HepG2 (cell line): ENCODE results near the gene GUCA1A. TPM values are rescaled to one million over a fixed set of nuclear protein-coding genes. Genes with fewer than 3 reads are reported as not detected.

Source experiments
- EP300 ChIP-seq, 3 experiments: sonication (generic) in 1 of 3; formaldehyde crosslinking in 1 of 3; IDR thresholded peaks; 2 replicates each; pipeline versions ENCODE4 v1.5.1 to v1.6.1; 2011 to 2020; ENCODE audit warnings: low read depth in 2 of 3, low read length in 2 of 3, borderline replicate concordance in 1 of 3, improper control_type of control experiment in 1 of 3, mild to moderate bottlenecking in 1 of 3, missing genetic modification reagents in 1 of 3, moderate library complexity in 1 of 3
- FLYWCH1 ChIP-seq: sonication (generic); formaldehyde crosslinking; IDR thresholded peaks from 2 replicates; pipeline ENCODE4 v1.8.1; 2023; ENCODE audit warnings: mild to moderate bottlenecking, missing genetic modification reagents
- FOXP1 ChIP-seq, 2 experiments: fragments of 450-650 bp in 1 of 2; IDR thresholded peaks; 2 replicates each; pipeline ENCODE4 v1.6.1; 2017 to 2018; ENCODE audit warnings: antibody characterized with exemption in 1 of 2
- GABPB1 ChIP-seq: IDR thresholded peaks from 2 replicates; pipeline ENCODE4 v1.6.1; 2016; ENCODE audit warnings: mild to moderate bottlenecking, missing genetic modification reagents, moderate library complexity, missing compliant biosample characterization
- HNRNPH1 ChIP-seq: fragments of 200-400 bp; formaldehyde crosslinking; optimal IDR thresholded peaks from 2 replicates; pipeline ENCODE3; 2017; ENCODE audit warnings: mild to moderate bottlenecking, low read depth, low read length
- MBNL3 ChIP-seq: fragments of 250-450 bp; sonication (Bioruptor Pico); conservative IDR thresholded peaks from 2 replicates; pipeline ENCODE4 v1.8.0; 2022; ENCODE audit warnings: mild to moderate bottlenecking, inconsistent platforms
- MED13 ChIP-seq: sonication (generic); formaldehyde crosslinking; IDR thresholded peaks from 2 replicates; pipeline ENCODE4 v1.5.0; 2020; ENCODE audit warnings: missing genetic modification reagents
- MLLT10 ChIP-seq: sonication (generic); formaldehyde crosslinking; IDR thresholded peaks from 2 replicates; pipeline ENCODE4 v1.4.0; 2020; ENCODE audit warnings: missing genetic modification reagents
- NR3C1 ChIP-seq: sonication (generic); formaldehyde crosslinking; IDR thresholded peaks from 2 replicates; pipeline ENCODE4 v1.4.0; 2020; ENCODE audit warnings: missing genetic modification reagents
- PHF21A ChIP-seq: sonication (generic); formaldehyde crosslinking; IDR thresholded peaks from 2 replicates; pipeline ENCODE4 v1.5.0; 2020; ENCODE audit warnings: mild to moderate bottlenecking, missing genetic modification reagents
- PHF8 ChIP-seq: sonication (generic); formaldehyde crosslinking; IDR thresholded peaks from 2 replicates; pipeline ENCODE4 v1.5.0; 2020; ENCODE audit warnings: missing genetic modification reagents
- SOX5 ChIP-seq: IDR thresholded peaks from 2 replicates; pipeline ENCODE4 v1.6.1; 2016; ENCODE audit warnings: borderline replicate concordance
- SRF ChIP-seq: IDR thresholded peaks from 2 replicates; pipeline ENCODE4 v1.6.1; 2011; ENCODE audit warnings: mild to moderate bottlenecking, low read depth, low read length, moderate library complexity
- SRSF4 ChIP-seq: fragments of 200-400 bp; formaldehyde crosslinking; IDR thresholded peaks from one replicate; pipeline ENCODE4 v1.6.1; 2018; ENCODE audit warnings: mild to moderate bottlenecking, low read depth, low read length, moderate library complexity; ENCODE audit not compliant: poor library complexity, severe bottlenecking
- TGIF2 ChIP-seq: IDR thresholded peaks from 2 replicates; pipeline ENCODE4 v1.6.1; 2016; ENCODE audit warnings: control low read depth, missing compliant biosample characterization
- ZBTB1 ChIP-seq: sonication (generic); formaldehyde crosslinking; IDR thresholded peaks from 2 replicates; pipeline ENCODE4 v1.4.0; 2020; ENCODE audit warnings: missing genetic modification reagents, borderline replicate concordance
- ZFP37 ChIP-seq: sonication (generic); formaldehyde crosslinking; IDR thresholded peaks from 2 replicates; pipeline ENCODE4 v1.4.0; 2020; ENCODE audit warnings: missing genetic modification reagents, borderline replicate concordance
- ZNF143 ChIP-seq: sonication (generic); formaldehyde crosslinking; IDR thresholded peaks from 2 replicates; pipeline ENCODE4 v1.4.0; 2020; ENCODE audit warnings: missing genetic modification reagents
- ZNF180 ChIP-seq: sonication (generic); formaldehyde crosslinking; IDR thresholded peaks from 2 replicates; pipeline ENCODE4 v1.4.0; 2020; ENCODE audit warnings: low read depth, missing genetic modification reagents, borderline replicate concordance
- ZNF274 ChIP-seq: sonication (generic); formaldehyde crosslinking; IDR thresholded peaks from 2 replicates; pipeline ENCODE4 v1.5.1; 2020; ENCODE audit warnings: mild to moderate bottlenecking, missing genetic modification reagents
- ZNF496 ChIP-seq: sonication (generic); formaldehyde crosslinking; IDR thresholded peaks from 2 replicates; pipeline ENCODE4 v1.8.1; 2023; ENCODE audit warnings: mild to moderate bottlenecking, moderate library complexity, missing genetic modification reagents; ENCODE audit not compliant: insufficient replicate concordance
- ZNF558 ChIP-seq: sonication (generic); formaldehyde crosslinking; IDR thresholded peaks from 2 replicates; pipeline ENCODE4 v1.9.0; 2022; ENCODE audit warnings: mild to moderate bottlenecking, missing genetic modification reagents, borderline replicate concordance
- ZNF616 ChIP-seq: sonication (generic); formaldehyde crosslinking; IDR thresholded peaks from 2 replicates; pipeline ENCODE4 v1.5.0; 2020; ENCODE audit warnings: low read depth, mild to moderate bottlenecking, missing genetic modification reagents
- ZNF768 ChIP-seq: sonication (generic); formaldehyde crosslinking; IDR thresholded peaks from 2 replicates; pipeline ENCODE4 v1.4.0; 2020; ENCODE audit warnings: missing genetic modification reagents
- ZNF776 ChIP-seq: sonication (generic); formaldehyde crosslinking; IDR thresholded peaks from 2 replicates; pipeline ENCODE4 v1.4.0; 2020; ENCODE audit warnings: mild to moderate bottlenecking, missing genetic modification reagents
- ZNF780A ChIP-seq: sonication (generic); formaldehyde crosslinking; IDR thresholded peaks from 2 replicates; pipeline ENCODE4 v1.8.0; 2022; ENCODE audit warnings: mild to moderate bottlenecking, missing genetic modification reagents, moderate library complexity
- polyA plus RNA-seq, 8 experiments: library from polyadenylated mRNA; depleted of rRNA in 3 of 8; stranded (reverse) in 7 of 8; unstranded in 1 of 8; fragments of >200 nt; fragmentation: Illumina TruSeq in 4 of 8; extraction: Trizol in 4 of 8; gene quantifications; 2 replicates each; pipeline versions ENCODE4 v1.2.1 to v1.2.3, GENCODE V29; 2011 to 2016; ENCODE audit warnings: low read depth in 4 of 8, missing spikeins in 1 of 8, mixed read lengths in 1 of 8; ENCODE audit not compliant: insufficient read depth in 1 of 8
- total RNA-seq, 5 experiments: library from RNA; depleted of rRNA; stranded (reverse); fragments of >200 nt; fragmentation: Illumina TruSeq; extraction: Trizol; gene quantifications; 2 replicates each; pipeline ENCODE4 v1.2.3, GENCODE V29; 2016; ENCODE audit warnings: low read depth in 1 of 5
- TF ChIP-seq, protein P1 (sequence below): sonication (generic); formaldehyde crosslinking; IDR thresholded peaks from 2 replicates; pipeline ENCODE4 v1.5.0; 2020; ENCODE audit warnings: missing genetic modification reagents
- TF ChIP-seq, protein P2 (sequence below): sonication (generic); formaldehyde crosslinking; IDR thresholded peaks from 2 replicates; pipeline ENCODE4 v1.8.1; 2022; ENCODE audit warnings: low read depth, mild to moderate bottlenecking, missing genetic modification reagents

The GUCA1A gene
- total and polyA plus RNA-seq, 2 of the 13 experiments (the other 11 are each of a cell fraction or from before 2014, with no cell fraction given): not detected

DNA sequence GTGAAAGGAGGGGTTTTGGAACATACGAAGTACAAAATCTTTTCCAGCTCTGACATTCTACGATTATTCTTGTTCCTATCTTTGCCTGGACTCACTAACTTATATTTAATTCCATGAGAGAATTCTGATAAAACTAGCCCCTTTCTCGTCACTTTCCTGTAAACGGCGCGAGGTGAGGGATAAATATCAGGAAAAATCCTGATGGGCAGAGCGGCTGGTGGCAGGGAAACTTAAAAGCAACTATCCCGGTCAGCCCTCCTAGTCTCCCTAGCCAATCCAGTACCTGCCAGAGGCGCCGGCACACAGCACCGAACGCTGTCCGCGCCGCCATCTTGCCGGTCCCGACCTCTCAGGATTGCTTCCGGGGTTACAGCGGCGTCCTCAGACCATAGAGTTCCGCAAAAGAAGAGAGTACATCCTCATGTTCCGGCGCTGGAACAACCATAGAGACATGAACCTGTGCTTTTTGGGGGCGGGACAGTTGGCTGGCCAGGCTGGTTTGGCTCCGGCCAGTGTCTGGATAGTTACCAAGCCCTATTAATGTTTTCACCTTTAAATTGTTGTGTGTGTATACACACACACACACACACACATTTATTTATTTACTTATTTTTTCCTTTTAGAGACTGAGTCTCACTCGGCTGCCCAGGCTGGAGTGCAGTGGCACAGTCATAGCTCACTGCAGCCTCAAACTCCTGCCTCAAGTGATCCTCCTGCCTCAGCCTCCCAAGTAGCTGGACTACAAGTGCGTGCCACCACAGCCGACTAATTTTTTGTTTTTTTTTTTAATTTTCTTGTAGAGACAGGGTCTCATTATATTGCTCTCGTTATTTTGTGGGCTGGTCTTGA lies 44.6 kb downstream of the GUCA1A start, which contains the start of gene MRPS10 (continued):
- TF ChIP-seq ZNF180 (no peak), ZBTB1 (CRISPR knock-in tag) (no peak), ZNF768 (peak; percentile 76; the same call in 1 of the 2 replicates), SOX5 (CRISPR knock-in tag) (peak; percentile 63; the same call in 1 of the 2 replicates), HNRNPH1 (no peak), PHF8 (CRISPR knock-in tag) (peak; percentile 90), NR3C1 (CRISPR knock-in tag) (no peak), ZNF616 (no peak), ZNF780A (no peak), MED13 (CRISPR knock-in tag) (0 out of 2 replicates have a peak, but pooled peaks have one; percentile 0), ZNF143 (peak; percentile 77), PHF21A (CRISPR knock-in tag) (peak; percentile 85), TGIF2 (CRISPR knock-in tag) (no peak), SRSF4 (no peak), ZNF496 (no peak), MBNL3 (CRISPR knock-in tag) (no peak), ZNF274 (CRISPR knock-in tag) (no peak), FLYWCH1 (no peak), ZNF776 (CRISPR knock-in tag) (no peak), ZFP37 (CRISPR knock-in tag) (no peak), SRF (no peak), MLLT10 (CRISPR knock-in tag) (no peak), EP300 (IDR thresholded peaks at IDR 0.05; ENCODE audit: low read depth in 2 of 2, low read length in 2 of 2) (peak in 1 of 2 experiments; percentile 33; a peak in 1 of 4 replicates), EP300 (CRISPR knock-in tag; IDR thresholded peaks at IDR 0.05; ENCODE audit: borderline replicate concordance) (no peak; the same call in 1 of the 2 replicates), ZNF558 (CRISPR knock-in tag) (peak; percentile 75; the same call in 1 of the 2 replicates), GABPB1 (peak; percentile 100), FOXP1 (IDR thresholded peaks at IDR 0.05) (no peak), FOXP1 (CRISPR knock-in tag; IDR thresholded peaks at IDR 0.05) (0 out of 2 replicates have a peak, but pooled peaks have one; percentile 23)
- TF ChIP-seq, protein P1, sequence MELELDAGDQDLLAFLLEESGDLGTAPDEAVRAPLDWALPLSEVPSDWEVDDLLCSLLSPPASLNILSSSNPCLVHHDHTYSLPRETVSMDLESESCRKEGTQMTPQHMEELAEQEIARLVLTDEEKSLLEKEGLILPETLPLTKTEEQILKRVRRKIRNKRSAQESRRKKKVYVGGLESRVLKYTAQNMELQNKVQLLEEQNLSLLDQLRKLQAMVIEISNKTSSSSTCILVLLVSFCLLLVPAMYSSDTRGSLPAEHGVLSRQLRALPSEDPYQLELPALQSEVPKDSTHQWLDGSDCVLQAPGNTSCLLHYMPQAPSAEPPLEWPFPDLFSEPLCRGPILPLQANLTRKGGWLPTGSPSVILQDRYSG (CRISPR knock-in tag): no peak
- TF ChIP-seq, protein P2, sequence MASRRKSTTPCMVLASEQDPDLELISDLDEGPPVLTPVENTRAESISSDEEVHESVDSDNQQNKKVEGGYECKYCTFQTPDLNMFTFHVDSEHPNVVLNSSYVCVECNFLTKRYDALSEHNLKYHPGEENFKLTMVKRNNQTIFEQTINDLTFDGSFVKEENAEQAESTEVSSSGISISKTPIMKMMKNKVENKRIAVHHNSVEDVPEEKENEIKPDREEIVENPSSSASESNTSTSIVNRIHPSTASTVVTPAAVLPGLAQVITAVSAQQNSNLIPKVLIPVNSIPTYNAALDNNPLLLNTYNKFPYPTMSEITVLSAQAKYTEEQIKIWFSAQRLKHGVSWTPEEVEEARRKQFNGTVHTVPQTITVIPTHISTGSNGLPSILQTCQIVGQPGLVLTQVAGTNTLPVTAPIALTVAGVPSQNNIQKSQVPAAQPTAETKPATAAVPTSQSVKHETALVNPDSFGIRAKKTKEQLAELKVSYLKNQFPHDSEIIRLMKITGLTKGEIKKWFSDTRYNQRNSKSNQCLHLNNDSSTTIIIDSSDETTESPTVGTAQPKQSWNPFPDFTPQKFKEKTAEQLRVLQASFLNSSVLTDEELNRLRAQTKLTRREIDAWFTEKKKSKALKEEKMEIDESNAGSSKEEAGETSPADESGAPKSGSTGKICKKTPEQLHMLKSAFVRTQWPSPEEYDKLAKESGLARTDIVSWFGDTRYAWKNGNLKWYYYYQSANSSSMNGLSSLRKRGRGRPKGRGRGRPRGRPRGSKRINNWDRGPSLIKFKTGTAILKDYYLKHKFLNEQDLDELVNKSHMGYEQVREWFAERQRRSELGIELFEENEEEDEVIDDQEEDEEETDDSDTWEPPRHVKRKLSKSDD (CRISPR knock-in tag): peak; percentile 92
